GM03348 (cell line): ENCODE measurements around the gene IGF2R.
"Not testable (repeated sequence)": the region's sequence is repeated elsewhere in the genome, so short reads cannot be mapped to it uniquely, and the experiment has no call there.

Source experiments
- DNase-seq: peaks from one replicate; pipeline ENCODE4 v3.0.0; 2012; ENCODE audit warnings: low spot score

The IGF2R gene

DNA sequence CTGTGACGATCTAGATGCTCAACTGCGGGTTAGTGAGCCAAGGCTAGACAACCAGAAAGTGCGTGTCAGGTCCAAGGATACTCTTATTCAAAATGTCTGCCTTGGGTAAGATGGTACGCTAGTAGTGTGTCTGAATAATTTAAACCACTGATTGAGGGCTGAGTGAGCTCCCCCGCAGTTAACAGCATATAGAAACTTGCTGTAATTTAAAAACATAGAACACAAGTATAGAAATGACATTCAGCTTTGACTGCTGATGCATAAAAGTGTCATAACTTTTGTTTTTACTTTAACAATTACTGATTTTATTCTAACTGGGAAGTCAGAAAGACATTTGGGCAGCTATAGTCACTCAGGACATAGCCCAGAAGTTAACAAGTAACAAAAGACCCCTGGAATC lies 107.1 kb downstream of the IGF2R start:
- DNase-seq, result no peak

DNA sequence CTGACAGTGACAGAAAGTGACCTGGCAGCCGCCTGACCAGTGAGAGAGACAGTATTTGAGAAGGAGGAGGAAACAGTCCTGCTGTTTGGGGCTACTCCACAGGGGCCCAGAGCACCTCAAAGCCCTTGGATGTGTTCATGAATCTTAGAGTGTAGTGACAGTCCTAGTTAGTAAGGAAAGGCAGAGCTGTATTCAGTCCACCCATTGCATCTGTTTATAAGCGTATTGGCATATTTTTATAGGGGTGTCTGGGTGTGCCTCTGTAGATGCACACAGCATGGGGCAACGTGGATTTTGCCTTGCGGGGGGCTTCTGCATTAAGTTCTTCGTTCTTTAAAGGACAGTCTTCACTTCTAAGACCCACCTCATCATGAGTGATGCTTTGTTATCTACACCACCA lies 108.1 kb downstream of the IGF2R start:
- DNase-seq, result no peak

DNA sequence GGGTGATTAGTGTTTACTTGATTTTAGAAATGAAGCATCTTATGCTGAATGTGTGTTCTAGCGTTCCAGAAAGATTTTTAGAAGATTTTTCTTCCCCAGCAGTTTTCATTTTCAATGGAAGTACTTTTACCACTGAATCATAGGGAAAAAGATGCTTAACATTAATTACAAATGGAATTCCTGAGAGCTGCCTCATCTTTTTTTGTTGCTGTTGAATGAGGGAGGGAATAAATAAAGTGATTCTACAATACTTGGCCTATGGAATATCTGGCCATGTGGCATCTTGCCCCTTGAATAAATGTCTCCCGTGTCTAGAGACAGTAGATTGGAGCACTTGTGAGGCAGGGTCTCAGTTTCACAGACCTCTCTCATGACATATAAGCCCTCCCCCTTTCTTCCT lies 108.6 kb downstream of the IGF2R start:
- peak; percentile 71 for DNase-seq

DNA sequence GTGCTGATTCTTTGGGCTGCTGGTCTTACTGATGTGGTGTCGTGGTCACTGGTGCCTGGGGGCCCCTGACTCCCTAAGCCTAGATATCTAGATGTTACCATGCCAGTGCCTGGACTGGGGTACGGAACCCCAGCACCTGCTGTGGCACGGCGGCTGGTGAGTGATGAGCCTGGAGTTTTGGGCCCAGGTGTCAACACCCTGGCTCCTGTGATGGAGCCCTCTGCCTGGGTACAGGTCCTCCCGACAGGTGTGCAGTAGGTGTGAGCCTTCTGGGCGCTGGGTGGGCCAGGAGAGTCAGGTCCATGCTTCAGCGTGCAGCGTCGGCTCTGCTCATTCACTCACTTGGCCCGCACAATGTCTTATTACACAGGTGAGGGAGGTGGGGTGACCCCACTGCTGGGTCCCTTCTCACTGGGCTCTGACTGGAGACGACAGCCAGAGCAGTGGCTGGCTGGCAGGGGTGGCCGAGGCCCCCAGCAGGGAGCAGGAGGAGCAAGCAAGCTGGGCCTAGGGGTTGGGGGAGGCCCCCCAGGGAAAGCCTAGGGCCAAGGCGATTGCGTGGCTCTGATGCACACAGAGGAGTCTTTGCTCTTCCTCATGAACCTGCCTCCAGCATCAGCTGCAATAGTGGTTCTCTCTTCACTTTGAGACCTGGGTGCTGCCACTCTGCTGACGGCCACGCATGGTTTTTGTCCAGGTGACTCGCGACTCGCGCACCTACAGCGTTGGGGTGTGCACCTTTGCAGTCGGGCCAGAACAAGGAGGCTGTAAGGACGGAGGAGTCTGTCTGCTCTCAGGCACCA lies 110.2 kb downstream of the IGF2R start:
- no peak for DNase-seq

DNA sequence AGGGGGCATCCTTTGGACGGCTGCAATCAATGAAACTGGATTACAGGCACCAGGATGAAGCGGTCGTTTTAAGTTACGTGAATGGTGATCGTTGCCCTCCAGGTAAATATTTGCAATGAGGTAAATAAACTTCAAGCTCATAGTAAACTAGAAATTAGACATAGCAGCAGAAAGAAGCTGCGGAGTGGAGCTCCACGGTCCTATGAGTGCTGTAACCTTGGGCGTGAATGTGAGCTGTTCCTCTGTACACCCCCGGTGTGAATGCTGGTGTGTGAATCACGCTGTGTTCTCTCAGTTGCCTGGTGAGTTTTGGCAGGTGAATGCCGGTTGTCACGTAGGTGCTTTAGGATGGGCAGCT lies 110.8 kb downstream of the IGF2R start:
- DNase-seq, result no peak

DNA sequence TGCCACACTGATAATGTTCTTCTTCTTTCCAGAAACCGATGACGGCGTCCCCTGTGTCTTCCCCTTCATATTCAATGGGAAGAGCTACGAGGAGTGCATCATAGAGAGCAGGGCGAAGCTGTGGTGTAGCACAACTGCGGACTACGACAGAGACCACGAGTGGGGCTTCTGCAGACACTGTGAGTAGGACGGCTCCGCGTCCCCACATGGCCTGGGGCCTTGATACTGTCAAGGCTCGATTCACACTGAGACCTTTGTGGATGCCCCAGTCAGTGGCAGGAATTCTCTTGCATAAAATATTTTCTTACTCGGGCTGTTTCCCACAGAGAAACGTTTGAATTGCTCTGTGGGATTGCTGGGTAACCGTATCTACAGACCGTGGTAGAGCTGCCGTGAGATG lies 111.2 kb downstream of the IGF2R start:
- DNase-seq, result no peak

DNA sequence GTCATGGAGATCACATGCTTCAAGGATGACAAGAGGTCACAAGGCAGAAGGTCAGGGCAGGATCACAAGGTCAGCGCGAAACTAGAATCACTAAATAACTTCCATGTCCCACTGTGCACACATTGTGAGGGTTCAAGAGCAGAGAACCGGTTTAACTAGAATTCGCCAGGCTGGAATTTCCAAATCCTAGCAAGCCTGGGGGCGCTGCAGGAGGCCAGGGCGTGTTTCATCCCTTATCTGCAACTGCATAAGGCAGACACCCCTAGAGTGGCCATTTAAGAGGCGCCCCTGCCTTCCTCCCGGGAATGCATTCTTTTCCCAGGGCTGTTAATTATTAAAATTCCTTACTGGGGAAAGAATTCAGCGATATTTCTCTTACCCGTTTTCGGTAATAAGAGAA lies 112.5 kb downstream of the IGF2R start:
- DNase-seq, result no peak

DNA sequence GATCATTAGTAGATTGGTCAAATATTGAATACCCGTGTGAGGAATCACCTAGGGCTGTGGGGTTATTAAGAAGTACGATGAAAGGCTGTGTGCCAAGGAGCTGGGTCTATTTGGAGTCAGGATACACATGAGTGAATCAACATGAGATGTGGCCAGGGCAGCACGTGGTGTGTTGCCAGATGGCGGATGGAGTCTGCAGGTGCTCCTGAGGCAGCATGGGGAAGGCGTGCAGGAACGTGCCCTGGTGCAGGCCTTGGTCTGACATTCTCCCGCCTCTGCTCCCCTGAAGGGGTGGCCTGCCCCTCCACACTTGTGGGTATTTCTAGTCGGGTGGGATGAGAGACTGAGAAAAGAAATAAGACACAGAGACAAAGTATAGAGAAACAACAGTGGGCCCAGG lies 113.7 kb downstream of the IGF2R start:
- no peak for DNase-seq

DNA sequence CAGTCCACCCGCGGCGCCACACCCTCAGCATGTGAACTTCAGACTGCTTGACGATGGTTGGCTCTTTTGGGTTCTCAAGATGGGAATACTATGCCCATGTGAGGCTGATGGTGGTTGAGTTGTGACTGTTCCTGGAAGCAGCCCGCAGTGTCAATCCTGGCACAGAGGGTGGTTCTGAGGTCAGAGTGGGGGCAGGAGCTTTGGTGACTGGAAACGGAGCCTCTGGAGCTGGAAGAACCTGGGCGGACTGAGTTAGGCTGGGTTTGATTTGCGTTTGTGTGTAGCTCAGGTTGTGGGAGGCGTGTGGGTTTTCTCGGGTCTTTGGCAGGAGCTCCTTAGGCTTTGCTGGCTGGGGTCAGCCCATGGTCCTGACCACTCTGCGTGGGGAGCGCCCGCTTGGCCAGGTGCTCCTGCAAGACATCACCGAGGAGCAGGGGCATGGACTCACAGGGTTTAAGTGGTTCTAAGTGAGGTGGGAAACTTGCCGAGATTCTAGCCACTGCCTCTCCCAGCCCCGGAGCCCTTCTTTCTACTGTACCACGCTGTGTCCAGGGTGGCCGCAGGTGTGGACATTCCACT lies 115.4 kb downstream of the IGF2R start:
- no peak for DNase-seq

DNA sequence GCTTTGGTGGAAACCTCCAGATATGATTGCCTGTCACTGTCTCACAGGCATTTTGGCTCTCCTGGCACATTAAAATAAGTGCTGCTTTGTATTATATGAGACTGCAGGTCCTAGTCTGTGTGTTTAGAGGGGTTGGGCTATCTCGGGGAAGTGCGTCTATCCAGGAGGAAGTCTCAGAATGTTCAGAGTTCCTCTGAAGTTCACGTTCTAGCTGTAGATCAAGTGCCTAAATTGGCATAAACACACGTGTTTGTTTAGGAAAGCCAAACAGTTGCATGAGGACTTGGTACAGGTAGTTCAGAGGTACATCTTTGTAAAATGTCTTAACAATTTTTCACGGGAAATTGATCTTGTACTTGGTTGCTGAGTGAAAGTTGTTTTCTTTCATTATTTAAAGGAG lies 116.3 kb downstream of the IGF2R start:
- no peak for DNase-seq

DNA sequence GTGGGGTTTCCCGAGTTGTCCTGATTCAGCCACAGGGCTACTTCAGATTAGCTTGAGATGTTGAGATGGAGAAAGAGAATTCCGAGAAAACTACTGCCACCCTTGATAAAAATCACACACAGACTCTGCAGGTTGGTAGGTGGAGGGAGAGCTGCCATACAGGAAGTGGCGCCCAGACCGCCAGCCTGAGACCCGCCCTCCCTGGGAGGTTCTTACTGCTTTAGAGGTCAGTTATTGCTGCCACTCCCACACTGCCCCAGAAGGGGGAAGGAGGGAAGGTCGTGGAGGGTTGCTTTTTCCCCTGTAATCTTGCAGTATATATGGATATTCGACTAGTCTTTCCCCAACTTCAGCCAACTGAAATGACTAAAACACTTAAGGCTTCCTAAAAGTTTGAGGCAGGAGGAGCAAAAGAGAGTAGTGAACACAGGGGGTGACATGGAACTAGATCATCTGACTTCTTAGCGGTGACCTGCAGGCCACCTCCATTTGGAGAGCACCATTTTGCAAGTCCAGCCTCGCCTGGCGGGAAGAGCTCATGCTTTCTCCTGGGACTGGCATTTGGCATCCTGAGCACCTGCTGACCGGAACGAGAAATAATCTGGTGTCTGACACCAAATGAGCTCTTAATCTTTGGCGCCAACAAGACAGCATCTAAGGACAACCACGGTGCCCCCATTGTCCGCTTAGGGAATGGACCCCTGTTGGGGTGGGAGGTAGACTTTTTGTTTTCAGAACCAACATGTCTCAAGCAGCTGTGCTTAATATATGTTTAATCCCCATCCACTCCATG lies 117.0 kb downstream of the IGF2R start:
- DNase-seq, result no peak

DNA sequence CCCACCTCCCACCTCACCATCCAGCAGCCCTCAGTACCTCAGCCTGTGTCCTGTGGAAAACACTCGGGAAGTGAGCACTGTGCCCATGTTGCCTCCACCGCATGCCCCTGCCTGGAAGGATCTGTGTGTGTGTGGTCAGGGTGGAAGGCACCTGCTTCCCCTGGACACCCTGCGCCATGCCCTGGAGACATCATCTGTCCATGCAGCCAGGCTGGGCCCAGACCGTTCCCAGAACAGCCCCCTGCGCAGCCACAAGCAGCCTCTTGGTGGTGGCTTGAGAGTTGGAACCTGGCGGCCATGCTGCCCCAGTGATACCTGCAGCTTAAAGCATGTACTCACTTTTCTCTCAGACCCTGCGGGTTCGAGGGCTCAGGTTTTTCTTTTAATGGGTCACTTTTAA lies 117.9 kb downstream of the IGF2R start:
- no peak for DNase-seq

DNA sequence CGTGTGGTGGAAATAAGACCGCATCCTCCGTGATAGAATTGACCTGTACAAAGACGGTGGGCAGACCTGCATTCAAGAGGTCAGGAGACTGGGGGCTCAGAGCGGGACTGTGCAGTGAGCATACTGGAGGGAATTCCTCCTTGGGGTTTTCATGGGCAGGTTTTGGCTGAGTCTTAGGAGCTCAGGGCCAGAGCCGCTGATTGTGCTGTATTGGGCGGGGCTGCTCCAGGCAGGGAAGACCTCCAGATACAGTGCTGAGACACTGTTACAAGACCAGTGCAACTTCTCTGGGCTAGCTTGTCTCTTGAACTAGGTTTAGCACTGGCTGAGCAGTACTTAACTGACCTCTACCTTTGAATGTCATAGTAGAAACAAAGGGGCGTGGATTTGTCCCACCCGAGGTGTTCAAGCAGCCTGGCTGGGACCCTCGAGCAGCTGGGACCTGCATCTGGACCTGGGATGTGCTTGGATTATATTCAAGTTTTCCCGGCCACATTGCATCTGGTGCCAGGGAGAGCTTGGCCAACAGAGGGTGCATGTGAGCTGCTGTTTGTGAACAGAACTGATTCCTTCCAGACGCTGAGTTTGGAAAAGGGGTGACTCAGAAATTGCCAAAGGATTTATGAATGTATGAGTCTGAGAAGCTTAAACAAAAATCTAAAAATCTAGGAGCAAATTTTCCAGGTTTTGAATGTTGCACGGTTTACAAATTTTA lies 119.3 kb downstream of the IGF2R start:
- peak; percentile 95 for DNase-seq

DNA sequence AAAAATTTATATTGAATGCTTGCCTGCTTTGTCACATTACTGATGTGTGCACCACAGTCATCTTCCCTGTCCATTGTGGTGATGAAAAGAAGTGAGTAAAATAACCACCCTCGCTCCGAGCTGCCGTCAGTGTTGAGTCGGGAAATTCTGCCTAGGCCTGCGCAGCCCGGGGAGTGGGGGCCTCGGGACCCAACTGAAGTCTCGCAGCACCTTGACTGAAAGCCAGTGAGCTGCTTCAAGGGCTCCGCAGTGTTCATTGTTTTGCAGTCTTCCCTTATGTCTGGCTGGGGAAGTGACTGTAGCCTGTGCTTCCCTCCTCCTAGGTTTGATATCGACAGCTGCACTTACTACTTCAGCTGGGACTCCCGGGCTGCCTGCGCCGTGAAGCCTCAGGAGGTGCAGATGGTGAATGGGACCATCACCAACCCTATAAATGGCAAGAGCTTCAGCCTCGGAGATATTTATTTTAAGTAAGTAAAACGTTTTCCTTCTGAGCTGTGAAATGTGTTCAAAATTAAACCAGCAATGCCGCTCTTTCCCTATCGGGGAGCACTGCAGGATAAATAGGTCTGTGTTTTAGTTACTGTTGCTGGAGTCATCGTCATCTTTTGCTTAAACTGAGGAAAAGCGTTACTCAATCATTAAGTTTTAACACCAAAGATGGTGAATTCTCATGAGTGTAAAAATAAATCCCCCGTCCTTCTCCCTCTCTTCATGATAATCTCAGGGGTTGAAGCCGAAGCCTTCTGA lies 120.1 kb downstream of the IGF2R start:
- DNase-seq, result peak; percentile 32

DNA sequence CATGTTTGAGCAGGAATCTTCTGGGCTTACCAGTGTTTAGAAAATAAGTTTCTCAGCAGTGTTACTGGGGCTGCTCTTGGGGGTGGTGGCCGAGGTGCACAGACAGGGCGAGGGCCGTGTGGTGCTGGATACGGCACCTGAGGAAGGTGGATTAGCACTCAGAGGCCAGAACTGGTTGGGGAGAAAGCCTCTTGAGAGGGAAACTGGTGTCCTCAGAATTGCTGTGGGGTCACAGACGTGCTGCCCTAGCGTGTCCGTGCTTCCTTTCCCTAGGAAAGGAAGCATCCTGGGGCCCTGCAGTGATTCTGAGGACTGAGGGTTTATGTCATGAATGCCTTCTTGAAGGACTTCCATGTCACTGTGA lies 120.6 kb downstream of the IGF2R start:
- no peak for DNase-seq

DNA sequence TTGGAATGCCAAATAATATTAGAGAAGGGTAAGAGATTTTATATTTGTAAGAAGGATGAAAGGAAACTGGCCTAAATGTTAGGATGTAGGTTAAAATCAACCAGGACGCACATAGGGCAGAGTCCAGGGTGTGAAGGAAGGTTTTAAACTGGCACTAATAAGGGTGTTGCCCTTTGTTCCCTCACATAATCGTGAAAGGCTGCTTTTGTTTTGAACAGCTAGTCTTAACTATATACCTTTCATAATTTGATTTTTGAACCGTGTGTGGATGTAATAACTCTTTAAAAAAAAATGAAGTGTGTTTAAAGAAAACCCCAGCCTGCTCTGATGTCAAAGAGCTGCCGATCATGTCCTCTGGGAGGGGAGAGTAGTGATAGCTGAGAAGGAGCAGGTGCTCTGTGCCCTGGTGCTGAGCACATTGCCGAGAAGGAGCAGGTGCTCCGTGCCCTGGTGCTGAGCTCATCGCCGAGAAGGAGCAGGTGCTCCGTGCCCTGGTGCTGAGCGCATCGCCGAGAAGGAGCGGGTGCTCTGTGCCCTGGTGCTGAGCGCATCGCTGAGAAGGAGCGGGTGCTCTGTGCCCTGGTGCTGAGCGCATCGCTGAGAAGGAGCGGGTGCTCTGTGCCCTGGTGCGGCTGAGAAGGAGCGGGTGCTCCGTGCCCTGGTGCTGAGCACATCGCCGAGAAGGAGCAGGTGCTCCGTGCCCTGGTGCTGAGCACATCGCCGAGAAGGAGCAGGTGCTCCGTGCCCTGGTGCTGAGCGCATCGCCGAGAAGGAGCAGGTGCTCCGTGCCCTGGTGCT lies 121.8 kb downstream of the IGF2R start:
- not testable (repeated sequence) for DNase-seq

DNA sequence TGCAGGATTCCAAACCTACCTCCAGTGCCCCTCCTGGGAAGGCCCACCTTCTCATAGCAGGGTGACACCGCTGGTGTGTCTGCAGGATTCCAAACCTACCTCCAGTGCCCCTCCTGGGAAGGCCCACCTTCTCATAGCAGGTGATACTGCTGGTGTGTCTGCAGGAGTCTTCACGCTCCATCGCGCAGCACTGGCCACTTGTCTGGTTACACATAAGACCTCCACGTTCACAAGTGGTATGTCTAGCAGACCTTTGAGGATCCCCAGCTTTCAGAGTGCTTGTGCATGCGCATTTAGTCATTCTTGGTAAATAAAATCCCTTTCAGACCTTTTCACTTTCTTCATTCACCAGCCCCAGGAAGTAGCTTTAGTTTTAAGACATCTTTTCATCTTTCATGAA lies 123.3 kb downstream of the IGF2R start:
- DNase-seq, result not testable (repeated sequence)

DNA sequence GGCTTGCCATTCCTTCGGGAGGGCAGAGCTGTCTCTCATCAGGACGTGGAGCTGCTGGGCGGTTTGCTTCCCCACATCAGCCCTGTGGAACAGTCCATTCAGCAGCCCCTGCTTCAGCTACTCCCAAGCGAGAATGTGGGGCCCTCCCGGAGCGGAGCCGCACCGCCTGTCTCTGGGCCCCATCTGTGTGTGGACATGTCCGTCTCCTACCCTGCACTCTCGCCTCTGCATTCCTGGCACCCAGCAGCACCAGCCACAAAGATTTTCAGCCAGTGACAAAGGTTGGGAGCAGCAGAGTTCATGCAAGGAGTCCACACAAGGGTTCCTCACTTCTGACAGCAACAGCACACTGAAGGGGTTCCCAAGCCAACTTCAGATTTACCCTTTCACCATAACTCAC lies 123.7 kb downstream of the IGF2R start:
- no peak for DNase-seq

DNA sequence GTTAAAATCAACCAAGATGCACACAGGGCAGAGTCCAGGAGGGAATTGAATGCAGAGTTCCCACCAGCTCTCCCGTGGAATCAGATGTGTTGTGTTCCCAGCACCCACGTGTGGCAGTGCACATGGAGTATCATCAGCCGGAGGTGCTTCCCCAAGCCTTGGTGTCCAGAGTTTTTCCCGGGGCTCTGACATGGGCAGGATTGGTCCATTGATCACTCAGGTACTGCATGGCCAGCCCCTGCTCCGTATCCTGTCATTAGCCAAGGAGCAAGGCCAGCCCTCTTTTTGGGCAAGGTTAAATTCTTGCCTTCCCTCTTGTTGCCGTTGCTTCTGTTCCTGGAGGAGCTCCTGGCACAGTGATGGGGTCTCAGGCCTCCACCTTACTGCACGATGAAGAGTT lies 124.2 kb downstream of the IGF2R start:
- no peak for DNase-seq

DNA sequence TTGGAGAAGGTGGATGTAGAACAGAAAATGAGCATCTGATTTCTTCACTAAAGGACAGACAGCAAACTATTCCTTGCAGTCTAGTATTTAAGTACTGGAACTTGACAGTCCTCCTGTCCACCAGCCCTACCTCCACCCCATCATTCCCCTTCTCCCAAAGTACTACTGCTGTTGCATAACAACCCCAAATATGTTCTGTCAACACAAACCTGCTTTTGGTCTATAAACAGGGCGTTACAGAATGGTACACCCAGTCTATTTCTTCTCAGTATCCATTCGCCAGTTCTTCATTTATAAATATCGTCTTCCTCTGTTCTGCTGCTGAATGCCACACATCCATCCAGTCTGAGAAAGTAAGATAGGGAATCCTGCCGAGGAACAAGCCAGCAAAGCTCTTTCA lies 125.1 kb downstream of the IGF2R start:
- no peak for DNase-seq

DNA sequence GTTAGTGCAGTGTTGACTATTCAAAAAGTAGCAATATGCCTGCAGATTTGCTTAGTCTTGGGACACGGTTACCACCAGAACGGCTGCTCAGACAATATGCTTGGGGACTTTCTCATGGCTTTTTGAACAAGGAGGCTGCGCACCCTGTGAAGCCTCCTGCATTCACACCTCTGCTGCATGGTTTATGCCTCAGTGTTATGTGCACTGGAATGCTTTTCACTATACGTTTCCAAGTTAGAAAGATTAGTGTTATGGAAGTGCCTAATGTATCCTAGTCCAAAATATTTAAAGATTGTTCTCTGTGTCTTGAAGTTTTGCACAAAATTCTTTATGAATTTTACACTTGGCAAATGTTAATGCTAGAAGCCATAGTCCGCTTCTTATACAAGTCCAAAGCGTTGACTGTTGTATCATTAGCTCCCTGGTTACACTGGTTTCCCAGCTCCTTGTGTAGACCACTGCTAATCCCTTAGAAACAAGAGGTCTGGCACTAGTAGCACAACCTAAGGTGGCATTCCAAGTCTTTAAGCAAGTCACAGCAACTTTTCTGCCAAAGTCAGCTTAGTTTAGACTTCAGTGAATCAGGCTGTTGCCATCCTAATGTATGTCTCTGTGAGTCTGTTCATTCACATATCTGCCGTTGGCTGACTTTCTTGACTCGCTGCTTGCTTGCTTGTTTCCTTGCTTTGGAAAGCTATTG lies 126.4 kb downstream of the IGF2R start:
- DNase-seq, result no peak
